Peyer's patch (tissue), 4 donors: ENCODE data around the gene FSTL1.

ENCODE experiments used
- CTCF ChIP-seq, 6 experiments: fragments of 450-650 bp in 4 of 6; fragments of 200-600 bp in 2 of 6; sonication (generic) in 1 of 6; IDR thresholded peaks; one replicate each; pipeline ENCODE4 v1.5.1; 2017 to 2019; ENCODE audit warnings: antibody characterized with exemption in 6 of 6, mild to moderate bottlenecking in 3 of 6, moderate library complexity in 1 of 6
- POLR2A ChIP-seq, 2 donors: fragments of 450-650 bp; IDR thresholded peaks; one replicate each; pipeline ENCODE4 v1.5.1; 2017; ENCODE audit warnings: antibody characterized with exemption in 2 of 2, mild to moderate bottlenecking in 2 of 2, moderate library complexity in 2 of 2

- TF ChIP-seq POLR2A (IDR thresholded peaks at IDR 0.05) (no peak), CTCF (IDR thresholded peaks at IDR 0.05) (no peak)
These were observed 25.1 kb downstream of the FSTL1 start for GRCh38 chr3:120425572-120426250.
